Suppressor macrophage (primary cell): Measurements from ENCODE around the gene FMC1.
"Not testable (repeated sequence)": the region's sequence is repeated elsewhere in the genome, so short reads cannot be mapped to it uniquely, and the experiment has no call there.

Experiments
- DNase-seq, 4 experiments: peaks; one replicate each; pipeline ENCODE4 v3.0.0-alpha.2; 2020 to 2022

The FMC1 gene

GRCh38 chr7:139340808-139341057, 404 bp upstream of the FMC1 start:
- no peak for DNase-seq

- DNase-seq = no peak
Observed at GRCh38 chr7:139341776-139342226, 664 bp downstream of the FMC1 start.

- peak in 2 of 4 experiments; percentile 61 to 68 for DNase-seq
Observed at GRCh38 chr7:139345042-139345441, 3.9 kb downstream of the FMC1 start.

- DNase-seq = no peak
Observed at GRCh38 chr7:139351027-139351426, 9.9 kb downstream of the FMC1 start.

DNA sequence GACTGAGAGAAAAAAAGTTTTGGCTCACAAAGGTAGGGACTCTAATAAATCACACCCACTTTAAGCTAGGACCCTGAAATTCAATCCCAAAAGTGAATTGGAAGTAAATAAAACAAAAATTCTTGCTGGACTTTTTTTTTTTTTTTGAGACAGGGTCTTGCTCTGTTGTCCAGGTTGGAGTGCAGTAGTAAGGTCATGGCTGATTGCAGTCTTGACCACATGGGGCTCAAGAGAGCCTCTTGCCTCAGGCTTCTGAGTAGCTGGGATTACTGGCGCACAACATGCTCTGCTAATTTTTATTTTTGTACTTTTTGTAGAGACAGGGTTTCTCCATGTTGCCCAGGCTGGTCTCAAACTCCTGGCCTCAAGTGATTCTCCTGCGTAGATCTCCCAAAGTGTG, 13.6 kb downstream of the FMC1 start:
- DNase-seq = no peak

GRCh38 chr7:139355320-139355719, 14.2 kb downstream of the FMC1 start:
- DNase-seq = peak; percentile 17 to 82 (median 58)

GRCh38 chr7:139357729-139358506, 16.8 kb downstream of the FMC1 start:
- DNase-seq = not testable (repeated sequence)

DNA sequence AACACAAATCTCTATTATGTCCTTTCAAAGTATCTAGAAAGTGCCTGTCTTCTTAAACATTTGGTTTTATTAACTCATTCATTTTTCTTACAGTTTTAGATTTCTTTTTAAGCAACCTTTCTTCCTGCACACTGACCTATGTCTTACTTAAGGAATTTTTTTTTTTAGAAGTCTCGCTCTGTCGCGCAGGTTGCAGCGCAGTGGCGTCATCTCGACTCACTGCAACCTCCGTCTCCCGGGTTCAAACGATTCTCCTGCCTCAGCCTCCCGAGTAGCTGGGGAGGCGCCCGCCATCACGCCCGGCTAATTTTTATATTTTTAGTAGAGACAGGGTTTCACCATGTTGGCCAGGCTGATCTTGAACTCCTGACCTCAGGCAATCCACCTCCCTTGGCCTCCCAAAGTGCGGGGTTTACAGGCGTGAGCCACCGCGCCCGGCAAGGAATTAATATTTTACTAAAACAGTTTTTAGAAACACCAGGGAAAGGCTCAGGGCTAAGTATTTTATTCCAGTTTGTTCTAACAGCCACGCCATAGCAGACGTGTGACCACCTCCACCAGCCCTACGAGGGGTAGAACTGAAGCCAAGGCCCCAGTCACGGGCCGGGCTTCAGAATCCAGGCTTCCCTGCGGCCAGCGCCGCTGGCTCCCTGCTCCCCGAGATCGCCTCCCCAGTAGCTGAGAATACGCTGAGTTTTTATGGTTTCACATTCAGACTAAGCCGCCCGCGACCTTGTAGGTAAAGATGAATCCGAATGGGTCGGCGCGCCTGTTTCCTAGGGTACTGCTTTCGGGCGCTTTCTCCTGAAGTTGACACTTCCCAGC, 17.6 kb downstream of the FMC1 start:
- peak; percentile 33 to 53 (median 46) for DNase-seq

- DNase-seq = peak; percentile 99 to 100 (median 100)
Observed at GRCh38 chr7:139359366-139360209, 18.5 kb downstream of the FMC1 start, which contains the start of gene LUC7L2. LUC7L2 (plus strand) TSS chr7:139359894; CDS start chr7:139360262, 368 bp downstream.

DNA sequence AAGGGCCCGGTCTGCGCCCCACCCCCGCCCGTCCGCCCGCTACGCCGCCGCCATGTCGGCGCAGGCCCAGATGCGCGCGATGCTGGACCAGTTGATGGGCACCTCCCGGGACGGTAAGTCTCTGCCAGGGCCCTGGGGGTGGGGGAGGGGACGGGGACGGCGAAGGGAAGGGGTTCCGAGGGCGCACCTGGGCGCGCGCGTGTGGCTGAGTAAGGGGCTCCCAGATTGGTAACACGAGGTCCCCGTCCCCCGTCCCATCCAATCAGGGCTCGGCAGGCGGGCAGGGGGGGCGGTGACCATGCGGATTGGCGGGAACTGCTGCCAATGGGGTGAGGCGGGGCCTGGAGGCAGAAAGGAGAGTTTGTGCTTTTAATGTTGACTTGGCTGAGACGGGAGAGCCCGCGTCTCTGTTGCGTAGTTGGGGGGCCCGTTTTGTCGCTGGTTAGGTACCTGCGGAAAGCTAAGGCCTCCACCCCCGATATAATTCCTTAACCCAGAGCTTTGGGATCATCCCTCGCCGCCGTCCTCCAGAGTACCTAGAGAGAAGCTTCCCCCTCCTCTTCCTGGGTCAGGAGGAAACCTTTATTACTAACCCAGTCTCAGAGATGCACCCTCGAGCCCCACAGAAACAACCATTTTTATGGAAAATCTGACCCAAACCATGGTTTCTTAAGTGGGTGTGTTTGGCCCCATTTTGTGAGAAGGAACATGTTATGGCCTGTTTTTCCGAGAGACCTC, 19.2 kb downstream of the FMC1 start:
- peak; percentile 93 to 95 (median 94) for DNase-seq

GRCh38 chr7:139360948-139361307, 19.8 kb downstream of the FMC1 start:
- DNase-seq = no peak

- no peak for DNase-seq
Observed at GRCh38 chr7:139361523-139361922, 20.4 kb downstream of the FMC1 start.

DNA sequence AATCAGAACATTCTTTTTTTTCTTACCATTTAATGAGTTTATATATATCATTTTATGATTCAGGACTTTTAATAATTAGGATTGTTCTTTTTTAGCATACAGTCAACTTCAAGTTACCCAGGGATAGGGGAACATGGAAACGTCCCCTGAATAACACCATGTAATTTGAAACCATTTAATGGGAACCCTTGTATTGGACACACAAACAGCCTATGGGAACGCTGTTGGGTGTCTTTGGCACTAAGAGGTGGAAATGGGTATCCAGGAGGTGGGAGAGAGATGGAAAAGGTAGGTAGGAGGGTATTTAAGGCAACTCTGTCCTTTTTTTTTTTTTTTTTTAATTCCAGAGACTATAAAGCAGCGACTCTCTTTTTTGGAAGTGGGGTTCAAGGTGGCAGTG, 21.2 kb downstream of the FMC1 start:
- no peak for DNase-seq

GRCh38 chr7:139362981-139363380, 21.8 kb downstream of the FMC1 start:
- no peak for DNase-seq

- DNase-seq = no peak
Observed at GRCh38 chr7:139365336-139365735, 24.2 kb downstream of the FMC1 start.

DNA sequence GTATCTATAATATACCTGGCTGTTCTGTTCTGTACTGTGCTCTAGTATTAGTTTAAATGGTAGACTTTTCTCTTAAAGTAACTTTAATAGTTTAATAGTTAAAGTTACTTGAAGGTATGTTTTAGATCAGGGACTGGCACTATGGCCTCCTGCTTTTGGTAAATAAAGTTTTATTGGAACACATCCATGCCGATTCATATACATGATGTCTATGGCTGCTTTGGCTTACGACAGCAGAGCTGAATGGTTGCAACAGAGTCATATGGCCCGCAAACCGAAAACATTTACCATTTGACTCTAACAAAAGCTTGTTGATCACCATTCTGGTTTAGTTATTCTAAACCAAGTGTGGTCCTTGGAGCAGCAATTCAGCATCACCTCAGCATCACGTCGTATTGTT, 25.3 kb downstream of the FMC1 start:
- DNase-seq = no peak

DNA sequence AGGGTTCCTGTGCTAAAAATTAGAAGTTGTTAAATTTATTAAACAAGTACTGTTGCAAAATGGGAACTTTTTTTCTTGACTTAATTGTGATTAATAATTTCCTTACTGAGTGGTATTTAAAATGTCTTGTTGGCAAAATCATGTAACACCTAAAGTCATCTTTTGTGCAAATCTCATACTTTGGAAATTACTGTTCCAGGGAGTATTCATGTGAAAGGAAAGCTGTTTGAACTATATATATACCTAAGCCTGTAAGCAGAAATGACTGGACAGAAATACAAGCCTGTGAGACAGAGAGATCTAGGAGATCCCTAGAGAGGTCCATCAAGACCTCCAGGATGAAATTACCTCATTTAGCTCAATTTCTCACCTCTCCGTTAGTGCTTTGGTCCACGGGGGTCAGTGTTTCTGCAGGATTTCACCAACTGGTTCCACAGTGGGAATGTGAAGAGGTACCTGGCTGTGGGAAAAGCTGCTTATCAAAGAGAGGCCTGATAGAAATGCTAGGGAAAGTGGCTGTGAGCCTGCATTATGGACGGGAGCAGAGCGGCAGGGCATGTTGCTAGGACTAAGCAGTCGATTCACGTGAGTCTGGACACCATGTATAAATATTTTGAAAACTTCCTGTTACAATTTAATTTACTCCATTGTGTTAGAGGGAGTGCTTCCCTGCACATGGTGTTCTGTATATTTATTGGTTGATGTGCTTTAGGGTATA, 26.5 kb downstream of the FMC1 start:
- no peak for DNase-seq

DNA sequence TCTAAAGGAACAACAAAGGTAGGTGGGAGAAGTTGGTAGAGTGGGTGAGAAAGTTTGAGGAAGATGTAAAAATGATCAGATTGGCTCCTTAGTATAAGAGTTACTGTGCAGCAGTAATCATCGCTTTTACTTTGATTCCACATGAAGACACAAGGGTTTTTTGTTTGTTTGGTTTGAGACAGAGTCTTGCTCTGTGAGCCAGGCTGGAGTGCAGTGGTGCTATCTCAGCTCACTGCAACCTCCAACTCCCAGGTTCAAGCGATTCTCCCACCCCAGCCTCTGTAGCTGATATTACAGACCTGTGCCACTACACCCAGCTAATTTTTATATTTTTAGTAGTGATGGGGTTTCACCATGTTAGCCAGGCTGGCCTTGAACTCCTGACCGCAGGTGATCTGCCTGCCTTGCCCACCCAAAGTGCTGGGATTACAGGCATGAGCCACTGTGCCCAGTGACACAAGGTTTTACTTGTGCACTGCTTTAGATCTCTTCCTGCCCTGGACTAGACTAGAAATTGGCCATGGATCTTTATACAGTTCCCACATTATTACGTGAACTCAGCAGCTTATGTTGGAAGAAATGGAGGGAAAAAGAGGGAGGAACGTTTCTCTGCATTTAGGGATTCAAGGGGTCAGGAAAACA, 29.3 kb downstream of the FMC1 start:
- no peak for DNase-seq

DNA sequence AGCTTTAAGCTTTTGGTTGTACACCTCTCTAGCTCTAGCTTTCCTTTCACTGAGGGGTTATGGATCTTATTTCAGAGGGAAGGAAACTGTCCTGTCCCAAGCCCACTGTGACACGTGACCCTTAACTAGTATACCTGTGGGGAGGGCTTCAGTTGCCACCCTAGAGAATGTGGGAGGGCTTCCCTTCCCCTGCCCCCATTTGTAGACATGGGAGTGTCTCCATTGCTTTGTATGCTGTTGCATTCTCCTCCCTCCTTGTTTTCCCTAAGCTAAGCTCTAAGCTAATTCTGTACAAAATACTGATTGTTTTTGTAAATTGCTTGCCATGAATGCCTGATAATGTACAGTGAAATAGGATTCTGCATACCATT, 29.8 kb downstream of the FMC1 start:
- DNase-seq = no peak

- no peak for DNase-seq
Observed at GRCh38 chr7:139374246-139374645, 33.1 kb downstream of the FMC1 start.

- DNase-seq = peak in 2 of 4 experiments; percentile 8 to 25
Observed at GRCh38 chr7:139382439-139382838, 41.3 kb downstream of the FMC1 start.
